CD1c-positive myeloid dendritic cell (primary cell): ENCODE data around the gene RRH.
"Not testable (repeated sequence)": the region's sequence is repeated elsewhere in the genome, so short reads cannot be mapped to it uniquely, and the experiment has no call there.

ENCODE experiments used
- DNase-seq: peaks from one replicate; pipeline ENCODE4 v3.0.0-alpha.2; 2016; ENCODE audit errors: extremely low spot score

The RRH gene, protein sequence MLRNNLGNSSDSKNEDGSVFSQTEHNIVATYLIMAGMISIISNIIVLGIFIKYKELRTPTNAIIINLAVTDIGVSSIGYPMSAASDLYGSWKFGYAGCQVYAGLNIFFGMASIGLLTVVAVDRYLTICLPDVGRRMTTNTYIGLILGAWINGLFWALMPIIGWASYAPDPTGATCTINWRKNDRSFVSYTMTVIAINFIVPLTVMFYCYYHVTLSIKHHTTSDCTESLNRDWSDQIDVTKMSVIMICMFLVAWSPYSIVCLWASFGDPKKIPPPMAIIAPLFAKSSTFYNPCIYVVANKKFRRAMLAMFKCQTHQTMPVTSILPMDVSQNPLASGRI

GRCh38 chr4:109827672-109828071 is at the start of gene RRH:
TSS of gene RRH (plus strand) at chr4:109827972. CDS start at chr4:109828028, 56 bp downstream.
- no peak for DNase-seq

DNA sequence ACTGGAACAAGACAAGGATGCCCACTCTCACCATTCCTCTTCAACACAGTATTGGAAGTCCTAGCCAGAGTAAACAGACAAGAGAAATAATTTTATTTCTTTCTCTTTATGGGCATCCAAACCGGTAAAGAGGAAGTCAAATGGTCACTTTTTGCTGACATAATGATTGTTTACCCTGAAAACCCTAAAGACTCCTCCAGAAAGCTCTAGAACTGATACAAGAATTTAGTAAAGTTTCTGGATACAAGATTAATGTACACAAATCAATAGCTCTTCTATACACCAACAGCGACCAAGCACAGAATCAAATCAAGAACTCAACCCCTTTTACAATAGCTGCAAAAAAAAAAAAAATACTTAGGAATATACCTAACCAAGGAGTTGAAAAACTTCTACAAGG is 45.7 kb upstream of the RRH start:
- DNase-seq, result not testable (repeated sequence)

DNA sequence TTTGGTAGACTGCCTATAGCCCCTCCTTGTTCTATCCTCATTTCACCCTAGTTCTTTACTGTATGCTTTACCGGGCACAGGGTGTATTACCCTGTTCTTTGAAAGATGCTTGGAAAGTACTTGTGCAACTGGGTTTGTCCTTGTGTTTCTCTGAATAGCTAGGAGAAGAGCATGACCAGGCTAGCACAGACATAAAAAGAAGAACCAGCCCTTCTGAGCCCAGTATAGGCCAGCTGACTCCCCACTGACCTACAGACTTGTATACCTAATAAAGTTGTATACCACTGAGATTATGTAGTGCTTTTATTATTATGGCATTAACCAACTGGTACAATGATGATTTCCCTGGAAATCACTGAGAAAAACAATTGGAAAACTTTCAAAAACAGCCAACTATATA is 40.9 kb upstream of the RRH start:
- DNase-seq, result no peak

GRCh38 chr4:109787807-109788206 is 40.0 kb upstream of the RRH start:
- no peak for DNase-seq

DNA sequence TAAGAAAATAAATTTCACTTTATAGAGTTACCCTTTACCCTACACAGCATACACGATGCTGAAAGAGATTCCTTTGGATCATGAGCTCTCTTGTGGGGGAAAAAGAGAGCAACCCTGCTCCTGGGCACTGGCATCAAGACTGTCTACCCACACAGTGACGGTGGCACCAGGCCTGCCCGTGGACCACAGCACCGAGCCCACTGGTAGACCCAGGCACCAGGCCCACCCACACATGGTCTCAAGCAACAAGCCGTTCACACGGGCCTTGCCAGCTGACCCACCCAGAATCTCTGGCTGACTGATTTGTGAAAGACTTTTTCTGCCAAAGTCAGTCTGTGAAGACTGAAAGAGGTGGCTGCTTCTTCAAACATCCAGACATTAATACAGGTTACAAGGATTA is 32.7 kb upstream of the RRH start:
- no peak for DNase-seq

DNA sequence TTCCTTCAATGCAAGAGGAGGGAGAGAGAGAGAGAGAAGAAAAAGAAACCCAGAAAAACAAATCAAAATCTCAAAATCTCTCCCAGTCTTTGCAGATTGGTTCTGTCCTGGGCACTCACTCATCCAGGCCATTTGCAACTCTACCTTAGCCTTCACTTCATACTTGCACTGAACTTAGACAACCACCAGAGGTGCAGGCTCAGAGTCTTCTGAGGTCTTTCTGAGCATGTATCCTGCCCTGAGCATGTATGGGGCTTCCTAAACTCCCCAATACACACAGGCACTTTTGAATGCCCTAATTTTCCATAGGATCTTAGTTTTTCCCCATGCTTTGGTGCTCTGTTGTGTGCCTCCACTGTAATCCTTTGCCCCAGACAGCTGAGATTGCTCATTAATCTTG is 28.9 kb upstream of the RRH start:
- no peak for DNase-seq

- DNase-seq, result no peak
These were observed 26.5 kb upstream of the RRH start for GRCh38 chr4:109801099-109801789.

DNA sequence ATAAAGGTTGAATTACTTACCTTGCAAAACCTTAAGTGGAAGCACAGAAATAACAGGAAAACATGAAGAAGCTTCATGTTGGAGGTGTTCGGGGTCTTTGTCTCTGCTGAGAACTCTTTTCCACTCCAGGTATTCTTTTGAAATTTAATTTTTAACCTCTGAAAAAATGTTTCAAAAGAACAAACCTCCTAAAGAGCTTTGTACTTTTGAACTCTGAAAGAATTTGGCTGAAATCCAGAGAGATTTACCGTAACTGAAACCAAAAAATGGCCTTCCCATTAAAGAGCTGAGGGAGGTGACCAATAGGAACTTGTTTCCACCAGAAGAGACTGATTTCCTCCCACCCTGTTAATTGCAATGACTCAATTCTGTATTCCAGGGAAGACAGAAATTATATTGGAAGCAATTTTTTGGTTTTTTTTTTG is 25.9 kb upstream of the RRH start, which contains the start of gene CFI:
CFI (minus strand) TSS at position 105 of the 425 bp plus-strand sequence; CDS start at position 77, 28 bp downstream.
- peak; percentile 30 for DNase-seq

- peak; percentile 30 for DNase-seq
These were observed 23.7 kb upstream of the RRH start for GRCh38 chr4:109803924-109804571.

- no peak for DNase-seq
These were observed 18.1 kb upstream of the RRH start for GRCh38 chr4:109809655-109810054.

GRCh38 chr4:109810552-109811387 is 17.0 kb upstream of the RRH start:
- no peak for DNase-seq

DNA sequence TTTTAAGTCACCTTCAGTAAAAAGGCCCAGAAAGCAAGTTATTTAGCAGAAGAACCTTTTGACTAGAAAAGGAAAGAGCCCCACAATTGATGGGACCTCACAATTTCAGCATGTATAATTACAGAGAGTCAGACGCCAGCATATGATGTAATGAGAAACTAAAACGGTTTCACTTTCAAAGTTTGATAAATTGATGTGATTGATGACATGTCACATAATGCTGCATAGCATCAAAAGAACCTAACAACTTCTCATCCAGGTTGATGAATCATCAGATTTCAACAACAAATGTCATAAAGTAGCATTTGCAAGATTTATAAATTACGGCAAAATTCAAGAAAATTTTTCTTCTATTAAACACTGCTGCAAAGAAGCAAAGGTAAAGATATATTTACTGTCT is 16.1 kb upstream of the RRH start:
- no peak for DNase-seq

DNA sequence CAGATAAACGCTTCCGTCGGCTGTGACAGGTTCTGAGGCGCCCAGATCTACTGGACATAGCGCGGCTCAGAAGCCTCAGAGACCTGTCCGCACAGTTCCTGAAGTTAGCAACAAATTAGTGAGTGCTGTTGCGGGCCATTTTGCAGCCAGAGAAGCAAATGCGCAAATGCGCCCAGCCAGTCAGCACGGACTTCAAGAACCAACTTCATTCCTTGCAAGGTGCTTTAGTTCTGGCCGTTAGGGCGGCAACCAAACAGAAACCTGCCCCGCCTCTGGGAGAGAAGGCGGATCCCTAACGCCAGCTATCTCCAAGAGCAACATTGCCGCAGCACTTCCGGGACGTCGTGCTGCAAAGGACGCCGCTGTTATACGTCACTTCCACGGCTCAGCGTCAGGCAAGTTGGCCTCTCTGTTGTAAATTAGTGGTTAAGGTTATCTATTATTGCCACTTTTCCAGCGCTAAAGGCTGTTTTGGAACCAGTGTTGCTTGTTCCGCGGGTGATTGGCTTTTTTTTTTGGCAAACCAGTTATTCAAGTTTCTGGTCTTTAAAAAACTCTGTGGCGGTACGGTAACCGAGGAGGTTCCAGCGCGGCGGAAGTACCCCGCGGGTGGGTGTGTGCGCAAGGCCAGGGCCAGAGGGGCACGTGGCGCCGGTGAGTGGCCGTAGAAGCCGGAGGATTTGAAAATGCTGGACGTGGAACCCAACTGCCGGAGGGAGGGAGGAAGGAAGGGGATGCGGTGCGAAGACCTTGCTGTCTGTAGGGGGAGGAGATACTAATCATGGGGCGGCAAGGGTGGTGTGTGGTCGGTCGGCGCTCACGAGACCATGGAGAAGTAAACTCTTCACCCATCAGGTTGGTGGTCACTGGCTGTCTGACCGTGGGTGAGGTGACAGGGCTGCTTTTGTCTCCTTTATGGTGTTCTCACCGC is 12.4 kb upstream of the RRH start, which contains the start of gene GAR1:
GAR1 (plus strand) TSS at position 612 of the 931 bp plus-strand sequence. CDS start 403 bp downstream, outside the sequence.
- peak; percentile 94 for DNase-seq

GRCh38 chr4:109816082-109816442 is 11.7 kb upstream of the RRH start:
- no peak for DNase-seq

GRCh38 chr4:109816894-109817293 is 10.9 kb upstream of the RRH start:
- no peak for DNase-seq

DNA sequence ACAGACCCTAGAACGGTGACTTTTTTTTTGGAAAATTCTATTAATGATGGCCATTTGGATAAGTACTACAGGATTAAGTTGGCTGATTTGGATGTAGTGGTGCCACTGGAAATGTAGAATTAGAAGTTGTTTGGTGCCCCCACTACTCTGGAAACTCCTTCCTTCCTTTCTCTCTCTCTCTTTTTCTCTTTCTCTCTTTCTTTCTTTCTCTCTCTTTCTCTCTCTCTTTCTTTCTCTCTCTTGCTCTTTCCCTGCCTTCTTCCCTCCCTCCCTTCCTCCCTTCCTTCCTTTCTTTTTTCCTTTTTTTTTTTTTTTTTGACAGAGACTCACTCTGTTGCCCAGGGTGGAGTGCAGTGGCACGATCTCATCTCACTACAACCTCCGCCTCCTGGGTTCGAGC is 9.5 kb upstream of the RRH start:
- DNase-seq, result no peak

DNA sequence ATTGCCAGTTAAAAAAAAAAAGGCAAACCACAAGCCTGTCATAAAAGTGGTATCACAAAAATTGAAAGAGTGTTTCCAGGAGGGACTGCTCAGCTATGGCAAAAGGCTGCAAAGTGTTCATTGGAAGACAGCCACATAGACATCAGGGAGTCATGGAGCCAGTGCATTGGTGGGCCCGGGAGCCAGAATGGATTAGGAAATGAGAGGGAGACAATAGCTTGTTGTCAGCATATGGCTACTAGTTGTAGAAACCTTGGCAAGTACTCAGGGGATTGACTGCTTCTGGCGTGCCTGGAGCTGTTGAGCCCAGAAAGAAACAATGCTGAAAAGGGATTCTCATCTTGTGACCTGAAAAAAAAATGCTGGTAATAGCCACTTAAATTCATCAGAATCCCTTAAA is 7.2 kb upstream of the RRH start:
- no peak for DNase-seq

DNA sequence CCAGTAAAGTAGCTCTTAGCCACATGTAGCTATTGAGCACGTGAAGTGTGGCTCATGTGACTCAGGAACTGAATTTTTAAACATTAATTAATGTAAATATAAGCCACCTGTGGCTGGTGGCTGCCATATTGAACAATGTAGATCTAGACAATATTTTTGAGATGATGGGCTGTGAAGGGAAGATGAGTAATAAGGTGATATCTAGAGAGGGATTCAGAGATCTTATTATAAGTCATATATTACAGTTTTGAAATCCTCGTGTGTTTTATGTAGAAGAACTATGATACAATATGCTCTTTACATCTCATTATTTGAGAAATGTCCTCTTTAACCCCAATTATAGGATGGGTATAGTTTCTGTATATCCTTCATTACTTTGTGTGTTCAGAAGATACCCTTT is 6.6 kb upstream of the RRH start:
- no peak for DNase-seq

DNA sequence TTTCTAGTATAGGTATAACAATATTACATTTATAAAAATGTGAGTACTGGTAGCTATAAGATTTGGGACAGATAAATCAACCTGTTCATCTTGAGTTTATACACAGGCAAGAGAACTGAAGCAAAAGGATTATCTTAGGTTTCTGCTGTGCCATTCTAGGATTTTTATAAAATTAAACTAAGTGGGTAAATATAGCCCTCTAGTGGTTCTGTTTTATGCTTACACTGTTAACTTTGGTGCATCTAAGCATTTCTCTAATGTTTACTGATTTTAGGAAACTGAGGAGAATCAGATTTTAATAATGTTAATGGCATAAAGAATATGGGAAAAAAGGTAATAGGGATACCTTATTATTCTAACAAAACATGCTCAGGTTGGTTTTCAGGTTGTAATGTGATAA is 1.1 kb upstream of the RRH start:
- peak; percentile 54 for DNase-seq

DNA sequence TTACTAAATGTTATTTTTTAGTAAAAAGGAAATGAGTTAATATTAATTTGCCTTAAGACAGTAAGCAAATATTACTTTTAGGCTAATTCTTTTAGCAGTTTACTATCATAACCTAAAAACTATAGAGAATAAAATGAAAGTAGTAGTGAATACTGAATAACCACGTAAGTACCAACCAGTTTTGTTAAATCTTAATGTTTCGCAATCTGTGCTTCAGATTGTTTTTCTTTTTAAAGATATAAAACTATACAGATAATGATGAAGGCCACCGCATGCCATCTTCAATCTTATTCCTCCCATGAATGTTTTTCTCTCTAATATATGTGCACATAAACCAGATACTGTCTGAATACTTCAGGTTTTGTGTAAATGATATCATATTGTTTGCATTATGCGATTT is 6.0 kb downstream of the RRH start:
- DNase-seq, result no peak

GRCh38 chr4:109836985-109837384 is 9.2 kb downstream of the RRH start:
- no peak for DNase-seq
